ENCODE measurements around the gene UCP2. TPM values are rescaled to one million over a fixed set of nuclear protein-coding genes. Genes with fewer than 3 reads are reported as not detected.

The UCP2 gene
- total RNA-seq, 2 experiments from 2014 or later: 145 to 358 TPM

GRCh38 chr11:73976451-73977151, 6.0 kb downstream of the UCP2 start:
- Histone ChIP-seq H4K20me1 (ENCODE audit: insufficient read depth, low read length) (peaks cover 31% of the 10 kb centered on the region), H3K4me3 (ENCODE audit: low read depth, low read length, poor library complexity, severe bottlenecking) (no peak overlapping the region), H3K9me3 (ENCODE audit: low read length) (no peaks in the 10 kb centered on the region), H3K9me2 (ENCODE audit: insufficient read depth, low read length) (no peaks in the 10 kb centered on the region), H3K36me3 (ENCODE audit: insufficient read depth, low read length) (peaks cover 87% of the 10 kb centered on the region), H3K4me1 (ENCODE audit: insufficient read depth, low read length, poor library complexity, severe bottlenecking) (peaks cover 59% of the 10 kb centered on the region), H3K27ac (ENCODE audit: low read depth, low read length, poor library complexity, severe bottlenecking) (no peak overlapping the region), H3K4me2 (ENCODE audit: low read length) (no peak overlapping the region), H2AFZ (ENCODE audit: low read length) (no peak overlapping the region), H3K79me2 (ENCODE audit: insufficient read depth, low read depth, low read length) (peaks cover 49% of the 10 kb centered on the region)
- POLR2A ChIA-PET: no interaction called here
- no peak for DNase-seq (ENCODE audit: low spot score)
- CTCF ChIA-PET (ENCODE audit: unreplicated experiment): no interaction called here
- intact Hi-C loops (cut with micrococcal nuclease; ENCODE audit: unreplicated experiment): no loop called here
- TF ChIP-seq EZH2phosphoT487 (IDR thresholded peaks at IDR 0.05; ENCODE audit: borderline replicate concordance, low read depth, low read length) (no peak), CTCF (conservative IDR thresholded peaks at IDR 0.05; ENCODE audit: low read length) (no peak)
- BruUV-seq (replicated peaks): no TSS peak

GRCh38 chr11:73975479-73975757, 7.2 kb downstream of the UCP2 start:
- H3K9me3 ChIP-seq (ENCODE audit: low read length): no peaks in the 10 kb centered on the region
- POLR2A ChIA-PET: no interaction called here

More at GRCh38 chr11:73975479-73975757, 7.2 kb downstream of the UCP2 start:
- Histone ChIP-seq H3K4me3 (ENCODE audit: low read depth, low read length, poor library complexity, severe bottlenecking) (no peak overlapping the region), H3K9me2 (ENCODE audit: insufficient read depth, low read length) (no peaks in the 10 kb centered on the region), H4K20me1 (ENCODE audit: insufficient read depth, low read length) (peaks cover 27% of the 10 kb centered on the region; the same call in 1 of the 2 replicates), H3K4me2 (ENCODE audit: low read length) (no peak overlapping the region), H3K79me2 (ENCODE audit: insufficient read depth, low read depth, low read length) (peaks cover 37% of the 10 kb centered on the region), H3K27ac (ENCODE audit: low read depth, low read length, poor library complexity, severe bottlenecking) (no peak overlapping the region), H3K4me1 (ENCODE audit: insufficient read depth, low read length, poor library complexity, severe bottlenecking) (peaks cover 62% of the 10 kb centered on the region), H2AFZ (ENCODE audit: low read length) (no peak overlapping the region), H3K36me3 (ENCODE audit: insufficient read depth, low read length) (peaks cover 75% of the 10 kb centered on the region)
- TF ChIP-seq CTCF (conservative IDR thresholded peaks at IDR 0.05; ENCODE audit: low read length) (no peak), EZH2phosphoT487 (IDR thresholded peaks at IDR 0.05; ENCODE audit: borderline replicate concordance, low read depth, low read length) (no peak)
- CTCF ChIA-PET (ENCODE audit: unreplicated experiment): no interaction called here
- intact Hi-C loops (cut with micrococcal nuclease; ENCODE audit: unreplicated experiment): no loop called here
- BruUV-seq (replicated peaks): no TSS peak
- DNase-seq (ENCODE audit: low spot score): no peak
